ENCODE data around the gene GNB1.

GNB1 gene

DNA sequence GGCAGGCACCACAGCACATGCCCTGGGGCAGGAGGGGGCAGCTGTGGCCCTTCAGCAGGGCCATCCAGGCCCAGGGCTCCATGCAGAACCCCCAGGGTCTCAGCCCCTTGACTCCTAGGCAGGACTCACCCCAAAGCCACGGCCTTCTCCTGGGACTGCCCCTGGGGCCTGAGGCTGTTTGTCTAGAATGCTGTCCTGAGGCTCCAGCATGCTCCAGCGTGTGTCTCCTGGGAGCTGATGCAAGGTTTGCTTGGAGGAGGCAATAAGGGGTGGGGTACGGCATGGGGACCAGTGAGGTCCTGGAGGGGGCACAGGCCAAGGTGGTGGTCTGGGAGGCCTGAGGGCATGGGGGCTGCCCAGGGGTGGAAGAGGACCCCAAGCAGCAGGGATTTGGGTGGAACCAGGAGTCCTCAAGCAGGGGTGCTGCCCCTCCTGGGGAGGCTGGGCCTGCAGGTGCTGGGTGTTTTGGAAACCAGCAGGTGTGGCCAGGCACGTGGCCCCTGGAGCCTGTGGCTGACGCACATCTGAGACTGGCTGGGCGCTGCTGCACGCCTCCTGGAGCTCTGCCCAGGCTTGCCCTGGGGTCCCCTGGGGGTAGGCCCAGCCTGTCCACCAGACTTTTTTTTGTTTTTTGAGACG lies 16.3 kb upstream of the GNB1 start:
- CTCF ChIA-PET = interaction anchor here (1.0 to 4.9 kb wide), 7 partner anchors 8 to 229 kb away, joined by 3 to 38 read pairs (median 7); no protein-coding TSS in a partner anchor
- peak overlapping the region; percentile 35 for H3K4me3 Mint-ChIP-seq
- peaks cover 14% of the 10 kb centered on the region for H3K27me3 Mint-ChIP-seq
- peaks cover 20% of the 10 kb centered on the region for H3K4me1 Mint-ChIP-seq
- H3K36me3 Mint-ChIP-seq = no peaks in the 10 kb centered on the region
- H3K9me3 Mint-ChIP-seq = no peaks in the 10 kb centered on the region
- no peak overlapping the region for H3K27ac Mint-ChIP-seq
- no peak for DNase-seq

DNA sequence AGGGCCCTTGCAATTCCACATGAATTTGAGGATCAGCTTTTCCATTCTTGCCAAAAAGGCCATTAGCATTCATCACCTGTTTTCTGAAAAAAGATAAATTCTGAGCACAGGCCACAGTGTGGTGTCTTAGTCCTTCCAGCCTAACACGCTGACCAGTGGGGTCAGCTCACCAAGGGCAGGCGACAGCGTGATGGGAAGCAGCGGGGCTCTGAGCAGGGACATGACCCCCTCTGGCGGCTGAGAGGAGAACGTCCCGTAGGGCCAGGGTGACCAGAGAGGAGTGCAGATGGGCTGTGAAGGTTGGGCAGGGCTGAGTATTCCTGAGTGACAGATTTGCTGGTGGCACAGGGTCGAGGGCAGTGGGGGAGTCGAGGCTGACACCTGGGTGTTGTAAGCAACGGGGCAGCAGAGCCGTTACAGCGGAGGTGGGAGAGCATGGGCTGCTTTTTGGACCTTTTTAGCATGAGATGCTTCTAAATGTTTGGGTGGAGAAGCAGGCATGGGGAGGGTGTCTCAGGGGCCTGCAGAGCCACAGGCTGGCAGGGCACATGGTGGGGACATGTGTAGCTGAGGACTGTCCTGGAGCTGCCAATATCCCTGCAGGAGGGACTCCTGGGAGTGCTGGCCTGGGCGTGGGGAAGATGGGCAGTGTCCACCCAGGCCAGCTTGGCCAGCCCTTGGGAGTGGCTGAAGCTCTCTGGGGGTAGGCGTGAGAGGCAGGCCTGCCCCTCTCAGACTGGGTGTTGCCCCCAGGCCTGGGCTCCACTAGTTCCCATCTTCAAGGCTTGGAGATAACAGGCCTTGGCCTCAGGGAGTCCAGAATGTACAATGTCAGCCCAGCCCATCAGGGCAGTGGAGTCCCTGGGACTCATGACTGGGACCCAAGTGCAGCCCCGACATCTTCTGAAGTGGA lies 15.6 kb upstream of the GNB1 start:
- Mint-ChIP-seq H3K4me3 (peak overlapping the region; percentile 30), H3K9me3 (no peaks in the 10 kb centered on the region), H3K4me1 (peaks cover 20% of the 10 kb centered on the region), H3K27ac (no peak overlapping the region), H3K36me3 (no peaks in the 10 kb centered on the region), H3K27me3 (peaks cover 13% of the 10 kb centered on the region)
- CTCF ChIA-PET = interaction anchor here (0.5 to 4.9 kb wide), 17 partner anchors 7 to 784 kb away, joined by 3 to 38 read pairs (median 3); partner anchors contain the start of gene CDK11A
- peak; percentile 78 for DNase-seq

DNA sequence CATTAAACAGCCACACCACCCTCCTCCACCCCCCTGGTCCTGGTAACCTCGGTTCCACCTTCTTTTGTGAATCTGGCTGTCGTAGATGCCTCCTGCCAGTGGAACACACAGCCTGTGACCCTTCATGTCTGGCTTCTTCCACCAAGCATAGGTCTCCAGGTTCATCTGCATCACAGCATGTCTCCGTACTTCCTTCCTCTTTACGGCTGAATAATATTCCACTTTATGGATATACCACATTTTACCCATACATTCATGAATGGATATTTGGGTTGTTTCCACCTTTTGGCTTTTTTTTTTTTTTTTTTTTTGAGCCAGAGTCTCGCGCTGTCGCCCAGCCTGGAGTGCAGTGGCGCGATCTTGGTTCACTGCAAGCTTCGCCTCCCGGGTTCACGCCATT lies 12.3 kb upstream of the GNB1 start:
- Mint-ChIP-seq H3K27ac (no peak overlapping the region), H3K27me3 (peaks cover 36% of the 10 kb centered on the region), H3K9me3 (no peaks in the 10 kb centered on the region), H3K4me1 (peaks cover 12% of the 10 kb centered on the region), H3K36me3 (no peaks in the 10 kb centered on the region), H3K4me3 (no peak overlapping the region)
- CTCF ChIA-PET = no interaction called here
- no peak for DNase-seq

DNA sequence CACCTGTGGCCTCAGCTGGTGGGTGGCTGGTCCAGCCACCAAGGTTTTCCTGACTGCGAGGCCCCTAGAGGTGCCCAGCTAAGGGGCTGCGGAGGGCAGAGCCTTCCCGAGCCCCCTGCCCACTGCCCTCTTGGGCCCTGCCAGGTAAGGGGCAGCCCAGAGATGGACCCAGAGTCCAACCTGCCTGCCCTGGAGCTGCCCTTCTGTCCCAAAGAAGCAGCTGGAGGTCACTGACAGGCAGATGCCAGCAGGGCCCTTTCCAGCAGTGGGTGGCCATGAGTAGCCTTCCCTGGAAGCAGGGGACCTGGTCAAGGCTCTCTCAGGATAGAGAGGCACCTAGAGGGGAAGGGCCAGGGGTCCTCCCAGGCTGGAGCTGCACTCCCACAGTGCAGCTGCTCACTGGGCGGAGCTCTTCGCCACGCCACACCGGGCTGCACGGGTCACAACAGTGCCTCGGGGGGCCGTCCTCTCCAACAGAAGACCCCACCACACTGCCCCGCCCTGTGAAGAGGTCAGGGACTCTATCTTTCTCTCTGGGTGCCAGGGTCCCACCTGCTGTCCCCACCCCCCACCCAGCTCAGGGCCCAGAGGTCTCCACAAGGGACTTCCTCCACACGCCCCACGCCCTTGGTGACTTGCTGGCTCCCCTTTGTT lies 10.9 kb upstream of the GNB1 start:
- Mint-ChIP-seq H3K36me3 (no peaks in the 10 kb centered on the region), H3K9me3 (no peaks in the 10 kb centered on the region), H3K4me3 (no peak overlapping the region), H3K27me3 (peaks cover 45% of the 10 kb centered on the region), H3K27ac (no peak overlapping the region), H3K4me1 (peaks cover 13% of the 10 kb centered on the region)
- DNase-seq = no peak
- CTCF ChIA-PET = no interaction called here

DNA sequence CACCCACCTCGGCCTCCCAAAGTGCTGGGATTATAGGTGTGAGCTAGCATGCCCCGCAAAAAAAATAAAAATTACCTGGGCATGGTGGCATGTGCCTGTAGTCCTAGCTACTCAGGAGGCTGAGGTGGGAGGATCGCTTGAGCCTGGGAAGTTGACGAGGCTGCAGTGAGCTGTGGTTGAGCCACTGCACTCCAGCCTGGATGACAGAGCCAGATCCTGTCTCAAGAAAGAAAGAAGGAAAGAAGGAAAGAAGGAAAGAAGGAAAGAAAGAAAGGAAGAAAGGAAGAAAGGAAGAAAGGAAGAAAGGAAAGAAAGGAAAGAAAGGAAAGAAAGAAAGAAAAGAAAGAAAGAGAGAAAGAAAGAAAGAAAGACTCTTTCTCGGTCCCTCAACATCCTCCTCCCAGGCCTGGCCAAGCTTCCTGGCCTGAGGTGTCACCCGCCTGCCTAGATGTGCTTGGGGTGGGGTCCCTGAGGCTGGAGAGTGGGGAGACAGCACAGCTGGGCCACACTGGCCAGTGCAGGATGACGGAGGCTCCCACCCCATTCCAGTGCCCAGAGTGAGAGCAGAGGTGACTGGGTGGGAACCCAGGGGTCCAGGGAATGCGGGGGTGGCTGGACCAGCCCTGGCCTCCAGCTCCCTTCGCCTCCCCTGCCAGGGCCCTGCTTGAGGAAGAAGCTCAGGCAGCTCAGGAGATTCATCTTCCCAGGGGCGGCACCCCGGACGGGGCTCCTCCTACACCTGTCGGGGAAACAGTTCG lies 10.2 kb upstream of the GNB1 start:
- no peak overlapping the region for H3K27ac Mint-ChIP-seq
- peaks cover 9% of the 10 kb centered on the region for H3K4me1 Mint-ChIP-seq
- CTCF ChIA-PET = interaction anchor here (4.2 kb wide), 1 partner anchor 7 kb away, joined by 38 read pairs; no protein-coding TSS in a partner anchor
- no peak overlapping the region for H3K4me3 Mint-ChIP-seq
- no peak for DNase-seq
- H3K9me3 Mint-ChIP-seq = no peaks in the 10 kb centered on the region
- H3K27me3 Mint-ChIP-seq = peaks cover 50% of the 10 kb centered on the region
- H3K36me3 Mint-ChIP-seq = no peaks in the 10 kb centered on the region

DNA sequence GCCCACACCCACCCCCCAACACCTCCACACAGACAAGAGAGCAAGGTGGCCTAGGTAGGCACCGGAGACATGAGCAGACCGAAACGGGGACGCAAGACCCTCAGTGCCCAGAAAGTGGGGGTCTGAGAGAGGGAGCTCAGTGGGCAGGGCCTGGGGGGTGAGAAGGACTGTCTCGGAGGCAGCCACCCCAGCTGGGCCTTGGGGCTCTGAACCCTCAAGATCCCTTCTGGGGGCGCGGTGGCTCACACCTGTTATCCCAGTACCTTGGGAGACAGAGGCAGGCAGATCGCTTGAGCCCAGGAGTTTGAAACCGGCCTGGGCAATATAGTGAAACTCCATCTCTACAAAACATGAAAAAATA lies 9.1 kb upstream of the GNB1 start:
- DNase-seq = no peak
- Mint-ChIP-seq H3K27ac (no peak overlapping the region), H3K4me1 (peaks cover 13% of the 10 kb centered on the region), H3K4me3 (no peak overlapping the region), H3K36me3 (no peaks in the 10 kb centered on the region), H3K9me3 (no peaks in the 10 kb centered on the region), H3K27me3 (peaks cover 61% of the 10 kb centered on the region)
- CTCF ChIA-PET = interaction anchor here (4.2 kb wide), 1 partner anchor 8 kb away, joined by 38 read pairs; no protein-coding TSS in a partner anchor

DNA sequence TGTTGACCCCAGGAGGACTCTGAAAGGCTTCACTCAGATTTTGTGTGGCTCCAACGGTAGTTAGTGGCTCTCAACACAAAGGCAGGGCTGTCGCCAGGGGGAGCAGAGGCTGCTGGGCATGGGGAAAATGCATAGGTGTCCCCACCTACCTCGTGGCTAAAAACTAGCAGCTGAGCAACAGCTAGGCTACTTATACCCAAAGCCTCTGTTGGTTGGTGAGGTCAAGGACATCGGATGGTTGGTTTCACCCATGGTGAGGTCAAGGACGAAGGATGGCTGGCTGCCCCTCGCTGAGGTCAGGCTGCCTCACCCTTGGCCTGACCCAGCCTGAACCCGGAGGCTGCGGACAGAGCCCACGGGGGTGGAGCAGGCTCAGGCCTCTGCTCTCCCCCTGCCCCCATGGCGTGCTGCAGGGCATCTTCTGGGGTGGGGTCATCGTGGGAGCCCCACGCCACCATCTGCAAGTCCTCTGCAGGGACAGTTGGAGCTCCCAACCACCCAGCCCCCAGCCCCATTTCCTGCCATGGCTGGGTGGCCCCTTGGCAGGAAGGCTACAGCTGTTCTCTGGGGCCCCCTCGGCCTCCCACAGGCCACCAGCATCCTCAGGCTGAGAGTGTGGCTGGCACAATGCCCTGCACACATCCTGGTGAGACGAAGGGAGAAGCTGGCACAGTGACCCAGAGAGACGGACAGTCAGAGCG lies 8.5 kb upstream of the GNB1 start:
- peaks cover 18% of the 10 kb centered on the region for H3K4me1 Mint-ChIP-seq

DNA sequence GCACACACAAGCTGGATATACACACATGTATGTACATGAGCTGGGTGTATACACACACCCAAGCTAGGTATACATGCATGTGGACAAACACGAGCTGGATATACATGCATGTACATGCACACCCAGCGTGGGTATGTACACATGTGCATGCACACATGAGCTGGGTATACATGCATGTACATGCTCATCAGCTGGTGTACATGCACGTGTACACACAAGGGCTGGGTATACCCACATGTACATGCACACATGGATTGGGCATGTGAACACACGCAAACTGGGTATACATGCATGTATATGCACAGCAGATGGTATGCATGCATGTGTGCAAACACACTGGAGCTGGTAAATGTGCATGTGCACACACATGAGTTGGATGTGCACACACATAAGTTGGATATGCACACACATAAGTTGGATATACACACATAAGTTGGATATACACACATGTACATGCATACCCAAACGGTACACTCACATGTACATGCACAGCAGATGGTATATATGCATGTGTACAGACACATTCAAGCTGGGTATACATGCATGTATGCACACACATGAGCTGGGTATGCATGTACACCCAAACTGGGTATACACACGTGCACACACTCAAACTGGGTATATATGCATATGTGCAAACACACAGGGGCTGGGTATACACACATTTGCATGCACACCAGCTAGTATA lies 7.5 kb upstream of the GNB1 start:
- H3K4me3 Mint-ChIP-seq = no peak overlapping the region
- peaks cover 25% of the 10 kb centered on the region for H3K4me1 Mint-ChIP-seq
- no peak for DNase-seq
- H3K27ac Mint-ChIP-seq = no peak overlapping the region
- CTCF ChIA-PET = interaction anchor here (4.2 kb wide), 1 partner anchor 10 kb away, joined by 38 read pairs; no protein-coding TSS in a partner anchor
- no peaks in the 10 kb centered on the region for H3K36me3 Mint-ChIP-seq
- H3K9me3 Mint-ChIP-seq = no peaks in the 10 kb centered on the region
- peaks cover 75% of the 10 kb centered on the region for H3K27me3 Mint-ChIP-seq

More for the DNA sequence above, 8.5 kb upstream of the GNB1 start:
- no peak overlapping the region for H3K4me3 Mint-ChIP-seq
- H3K36me3 Mint-ChIP-seq = no peaks in the 10 kb centered on the region
- H3K27ac Mint-ChIP-seq = no peak overlapping the region
- no peaks in the 10 kb centered on the region for H3K9me3 Mint-ChIP-seq
- CTCF ChIA-PET = interaction anchor here (0.6 to 4.2 kb wide), 2 partner anchors 9 to 133 kb away, joined by 3 to 38 read pairs; no protein-coding TSS in a partner anchor
- DNase-seq = peak; percentile 54
- H3K27me3 Mint-ChIP-seq = peaks cover 67% of the 10 kb centered on the region

DNA sequence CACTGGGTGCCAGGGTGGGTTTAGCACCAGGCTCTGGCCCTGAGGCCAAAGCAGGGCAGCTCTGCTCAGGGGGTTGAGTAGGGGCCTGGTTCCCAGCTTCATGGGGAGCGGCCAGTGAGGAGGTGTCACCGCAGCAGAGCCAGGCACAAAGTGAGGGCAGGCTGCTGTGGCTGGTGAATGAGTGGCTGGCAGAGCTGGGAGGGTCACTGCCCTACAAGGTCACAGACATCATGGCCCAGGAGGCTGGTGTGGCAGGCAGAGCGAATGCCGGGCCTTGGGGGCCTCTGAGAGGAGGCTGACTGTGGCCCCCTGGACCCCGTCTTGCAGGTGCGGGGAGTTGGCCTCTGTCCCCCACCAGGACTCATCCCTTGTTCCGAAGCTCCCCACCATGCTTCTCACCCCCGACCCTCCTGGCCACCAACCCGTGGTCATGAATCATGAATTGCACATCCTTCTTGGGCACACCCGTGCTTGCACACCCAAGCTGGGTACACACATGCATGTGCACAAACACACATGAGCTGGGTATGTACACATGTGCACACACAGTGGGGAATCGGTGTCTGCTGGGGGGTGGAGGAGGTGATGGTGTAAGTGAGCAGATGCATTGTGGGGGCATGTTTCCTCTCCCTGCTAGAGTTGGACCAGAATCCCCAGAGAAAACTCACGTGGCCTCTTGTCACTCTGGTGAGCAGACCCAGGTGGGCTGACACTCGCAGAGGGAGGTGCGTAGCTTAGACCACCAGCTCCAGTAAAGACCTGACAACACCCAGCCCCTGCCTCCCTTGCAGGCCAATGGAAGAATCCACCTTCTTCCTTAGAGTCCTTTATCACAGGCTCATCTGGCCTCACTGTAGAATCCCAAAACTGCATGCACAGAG lies 4.8 kb upstream of the GNB1 start:
- CTCF ChIA-PET = interaction anchor here (1.1 to 2.2 kb wide), 4 partner anchors 9 to 149 kb away, joined by 4 to 11 read pairs (median 5); no protein-coding TSS in a partner anchor
- H3K4me1 Mint-ChIP-seq = peaks cover 37% of the 10 kb centered on the region
- H3K36me3 Mint-ChIP-seq = peaks cover 4% of the 10 kb centered on the region
- H3K27me3 Mint-ChIP-seq = peaks cover 61% of the 10 kb centered on the region
- peak overlapping the region; percentile 50 for H3K27ac Mint-ChIP-seq
- no peak overlapping the region for H3K4me3 Mint-ChIP-seq
- no peaks in the 10 kb centered on the region for H3K9me3 Mint-ChIP-seq
- no peak for DNase-seq

DNA sequence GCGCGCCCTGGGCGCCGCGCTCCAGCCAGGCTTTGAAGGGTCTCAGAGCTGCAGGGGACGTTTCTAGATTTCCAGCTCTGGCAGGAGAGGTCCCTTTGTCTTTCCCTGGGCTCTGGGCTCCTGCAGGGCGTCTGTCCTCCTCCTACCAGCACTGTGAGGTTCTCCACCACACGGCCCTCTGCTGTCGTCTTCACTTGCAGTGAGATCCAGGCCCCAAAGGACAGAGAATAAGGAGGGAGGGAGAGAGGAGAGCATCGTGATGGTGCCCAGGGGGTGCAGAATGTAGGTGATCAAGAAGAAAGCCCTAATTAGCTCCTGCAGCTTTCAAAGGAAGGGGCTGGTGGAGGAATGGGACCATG lies 4.2 kb upstream of the GNB1 start:
- CTCF ChIA-PET = interaction anchor here (1.2 to 2.2 kb wide), 3 partner anchors 9 to 14 kb away, joined by 4 to 11 read pairs (median 6); no protein-coding TSS in a partner anchor
- Mint-ChIP-seq H3K4me3 (no peak overlapping the region), H3K27ac (no peak overlapping the region), H3K36me3 (peaks cover 4% of the 10 kb centered on the region), H3K9me3 (no peaks in the 10 kb centered on the region), H3K4me1 (peaks cover 37% of the 10 kb centered on the region), H3K27me3 (peaks cover 56% of the 10 kb centered on the region)
- no peak for DNase-seq

DNA sequence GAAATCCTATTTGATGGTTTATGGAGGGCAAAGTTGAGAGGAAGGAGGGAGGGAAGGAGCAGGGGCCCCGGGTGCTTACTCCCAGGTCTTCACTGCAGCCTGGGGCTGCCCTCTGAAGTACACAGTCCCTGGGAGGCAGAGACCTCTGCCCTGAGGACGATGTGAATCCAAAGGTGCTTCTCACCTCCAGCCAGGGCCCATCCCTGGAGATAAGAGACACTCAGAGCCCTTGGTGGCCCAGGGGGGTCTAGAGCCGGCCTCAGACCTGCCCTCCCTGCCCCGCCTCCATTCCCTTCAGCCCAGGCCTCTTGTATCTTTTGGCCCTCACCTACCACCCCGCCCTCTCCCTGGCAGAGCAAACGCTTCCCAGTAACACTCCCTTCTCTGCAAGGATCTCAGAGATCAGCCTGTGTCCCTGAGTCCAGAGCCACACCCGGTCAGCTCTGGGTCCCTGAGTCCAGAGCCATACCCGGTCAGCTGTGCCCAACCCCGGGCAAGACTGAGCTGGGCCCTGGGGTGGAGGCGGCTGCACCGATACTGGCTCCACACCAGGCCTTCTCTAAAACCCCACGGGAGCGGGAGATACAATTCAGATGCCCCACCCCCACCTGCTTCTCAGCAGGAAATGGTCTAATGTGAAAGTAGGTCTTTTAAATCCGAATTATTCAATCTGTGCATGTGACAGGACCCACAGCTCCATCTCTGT lies 3.6 kb upstream of the GNB1 start:
- Mint-ChIP-seq H3K27ac (no peak overlapping the region), H3K4me1 (peaks cover 37% of the 10 kb centered on the region), H3K9me3 (no peaks in the 10 kb centered on the region), H3K4me3 (no peak overlapping the region), H3K27me3 (peaks cover 50% of the 10 kb centered on the region), H3K36me3 (peaks cover 4% of the 10 kb centered on the region)
- CTCF ChIA-PET = interaction anchor here (1.2 to 2.2 kb wide), 2 partner anchors 10 to 14 kb away, joined by 4 to 6 read pairs; no protein-coding TSS in a partner anchor
- peak; percentile 41 for DNase-seq

Data from activated naive CD4-positive, alpha-beta T cell treated with anti-CD3 and anti-CD28 coated beads, Interleukin-2, amount 10 ng/mL, durations not matched to agents 7 days and 5 days (primary cell).